GM11168 (cell line): ENCODE measurements around the gene RPL19.

Experiments used
- in situ Hi-C: fragments of 300-500 bp; cut with MboI; formaldehyde crosslinking; loops from one replicate; pipeline ENCODE4 v1.12.0; 2022; ENCODE audit warnings: low sequenced_read_pairs; ENCODE audit not compliant: unreplicated experiment

The RPL19 gene

DNA sequence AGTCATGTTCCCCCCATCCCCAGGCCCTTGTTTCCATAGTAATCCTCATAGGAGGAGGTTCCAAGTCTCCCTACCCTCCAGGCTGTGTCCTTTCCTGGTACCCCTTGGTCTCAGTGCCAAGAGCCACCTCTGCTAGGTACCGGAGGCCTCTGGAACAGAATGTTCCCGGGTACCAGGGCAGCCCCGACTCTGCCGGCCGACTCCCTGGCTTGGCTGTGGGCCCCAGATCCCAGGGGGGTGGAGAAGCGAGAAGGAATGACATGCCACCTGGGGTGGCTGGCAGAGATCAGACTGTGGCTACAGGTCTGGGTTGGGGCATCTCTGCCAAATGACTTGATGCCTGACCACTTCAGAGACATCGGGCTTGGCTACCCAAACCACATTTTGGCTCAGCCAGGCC, 22.1 kb downstream of the RPL19 start:
- in situ Hi-C loops, result no loop called here

- in situ Hi-C loops, result no loop called here
Measured at GRCh38 chr17:39222866-39223834, 23.1 kb downstream of the RPL19 start.

GRCh38 chr17:39223907-39224777, 24.1 kb downstream of the RPL19 start:
- in situ Hi-C loops, result no loop called here

DNA sequence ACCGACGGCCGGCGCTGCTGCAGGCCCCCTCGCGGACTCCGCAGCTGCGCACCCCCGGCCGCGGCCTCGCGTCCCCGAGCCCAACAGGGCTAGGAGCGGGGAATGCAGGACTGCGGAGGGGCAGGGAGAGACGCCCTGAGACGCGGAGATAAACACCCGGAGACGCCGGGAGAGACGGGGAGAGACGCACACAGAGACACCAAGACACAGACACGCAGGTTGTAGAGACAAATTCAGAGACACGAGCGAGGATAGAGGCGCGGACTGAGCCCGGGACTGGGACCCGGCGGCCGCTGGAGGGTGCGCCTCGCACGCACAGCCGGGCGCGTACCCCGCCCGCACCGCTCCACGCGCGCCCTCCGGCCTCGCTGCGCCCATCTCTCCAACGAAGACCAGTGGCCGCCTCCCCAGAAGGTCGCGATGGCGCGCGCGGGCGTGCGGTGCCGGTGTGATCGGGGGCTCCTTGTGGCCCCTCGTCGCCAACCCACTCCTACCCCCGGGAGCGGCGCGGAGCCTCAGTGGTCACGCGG, 24.8 kb downstream of the RPL19 start:
- in situ Hi-C loops, result no loop called here

GRCh38 chr17:39225308-39225958, 25.4 kb downstream of the RPL19 start, which contains the start of gene STAC2:
TSS of gene STAC2 (minus strand) at chr17:39225945. CDS start at chr17:39225502, 443 bp downstream.
- in situ Hi-C loops, result no loop called here

- in situ Hi-C loops, result no loop called here
Measured at GRCh38 chr17:39225959-39226683, 26.0 kb downstream of the RPL19 start.

- in situ Hi-C loops, result no loop called here
Measured at GRCh38 chr17:39227364-39227919, 27.4 kb downstream of the RPL19 start.

GRCh38 chr17:39229274-39229913, 29.3 kb downstream of the RPL19 start:
- in situ Hi-C loops, result no loop called here

DNA sequence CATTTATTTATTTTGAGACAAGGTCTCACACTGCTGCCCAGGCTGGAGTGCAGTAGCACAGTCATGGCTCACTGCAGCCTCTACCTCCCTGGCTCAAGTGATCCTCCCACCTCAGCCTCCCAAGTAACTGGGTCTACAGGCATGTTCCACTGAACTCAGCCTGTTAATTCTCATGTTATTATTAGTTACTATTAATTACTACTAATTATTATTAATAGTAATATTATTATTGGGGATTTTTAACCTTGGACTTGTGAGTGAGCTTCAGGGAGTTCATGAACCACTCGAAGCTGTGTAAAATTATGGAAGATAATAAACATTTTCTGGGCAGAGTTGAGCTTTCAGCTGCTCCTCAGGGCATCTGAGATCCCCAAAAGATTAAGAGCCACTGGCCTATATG, 30.3 kb downstream of the RPL19 start:
- in situ Hi-C loops, result no loop called here

DNA sequence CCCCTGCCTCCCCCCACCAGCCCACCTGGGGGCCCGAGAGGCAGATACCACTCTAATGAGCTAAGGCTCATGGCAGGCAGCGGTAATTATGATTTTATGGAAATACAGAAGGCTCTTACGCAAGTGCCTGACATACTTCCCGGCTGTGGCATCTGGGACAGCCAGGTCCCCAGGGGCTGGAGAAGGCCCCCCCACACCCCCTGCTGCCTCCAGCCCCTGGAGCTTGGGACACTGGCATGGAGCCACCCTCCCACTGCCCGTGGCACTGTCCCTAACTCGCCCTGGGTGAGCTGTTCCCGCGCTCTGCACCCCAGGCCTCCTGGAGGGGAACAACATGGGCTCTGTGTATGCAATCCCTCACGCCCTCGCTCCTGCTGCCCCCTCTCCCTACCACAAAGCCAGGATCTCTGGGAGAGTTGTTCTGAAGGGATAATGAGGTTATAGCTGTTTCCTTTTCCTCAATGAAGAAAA, 31.0 kb downstream of the RPL19 start:
- in situ Hi-C loops, result no loop called here

GRCh38 chr17:39231591-39232551, 31.8 kb downstream of the RPL19 start:
- in situ Hi-C loops, result no loop called here

DNA sequence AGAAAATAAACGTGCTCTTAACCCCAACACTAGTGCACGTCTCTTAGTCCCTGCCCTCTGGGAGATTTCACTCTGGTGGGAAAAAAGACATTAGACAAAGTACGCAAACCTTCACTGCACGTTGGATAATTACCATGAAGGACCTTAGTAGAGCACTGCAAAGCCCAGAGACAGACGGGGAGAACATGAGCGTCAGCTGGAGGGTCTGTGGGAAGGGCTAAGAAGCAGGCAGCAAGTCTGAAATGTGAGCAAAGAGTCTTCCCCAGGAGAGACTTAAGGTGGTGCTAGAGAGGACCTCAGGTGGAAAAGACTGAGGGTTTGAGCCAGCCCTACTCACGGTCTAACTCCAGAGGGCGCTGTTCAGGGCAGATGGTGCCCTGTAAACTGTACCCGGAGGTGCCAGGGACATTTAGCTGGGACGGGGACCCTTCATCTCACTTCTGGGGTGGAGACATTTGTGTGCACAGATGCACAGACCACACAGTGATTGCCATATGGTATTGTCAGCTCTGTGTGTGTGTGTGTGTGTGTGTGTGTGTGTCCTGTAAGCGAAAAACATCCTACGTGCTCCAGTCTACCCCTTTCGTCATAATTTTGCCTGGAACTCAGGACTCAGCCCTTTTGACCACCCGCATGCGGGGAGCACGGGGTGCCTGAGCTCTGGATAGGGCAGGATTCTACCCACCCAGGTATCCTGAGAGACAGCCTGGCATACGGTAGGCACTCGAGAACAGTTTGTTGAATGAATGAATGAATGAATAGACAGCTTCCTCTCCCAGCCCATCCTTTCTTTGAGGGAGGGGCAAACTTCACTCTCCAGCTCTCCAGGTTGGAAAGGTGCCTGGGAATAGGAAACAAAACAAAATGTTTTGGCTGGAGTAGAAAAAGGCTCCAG, 35.7 kb downstream of the RPL19 start:
- in situ Hi-C loops, result no loop called here

DNA sequence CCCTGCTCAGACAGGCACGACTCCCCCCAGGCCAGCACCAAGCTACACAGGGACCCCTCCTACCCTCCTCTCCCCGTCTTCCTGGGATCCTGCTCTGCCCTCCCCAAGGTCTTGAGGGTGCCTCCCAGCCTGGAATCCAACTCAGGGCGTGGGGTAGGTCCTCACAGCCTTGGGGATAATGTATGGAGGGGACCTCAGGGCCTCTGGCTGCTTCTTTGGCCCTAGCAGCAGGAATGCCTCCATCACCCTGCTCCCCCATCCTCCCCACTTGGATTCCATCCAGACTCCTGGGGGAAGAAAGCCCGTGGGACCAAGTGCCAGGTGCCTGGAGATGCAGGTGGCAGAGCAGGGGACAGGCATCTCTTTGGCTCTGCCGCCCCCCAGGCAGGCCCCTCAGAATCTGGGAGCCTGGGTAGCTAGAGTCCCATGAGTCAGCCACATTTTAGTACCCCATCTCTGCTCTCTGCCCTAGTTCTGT, 36.4 kb downstream of the RPL19 start:
- in situ Hi-C loops, result no loop called here

GRCh38 chr17:39236981-39237441, 36.9 kb downstream of the RPL19 start:
- in situ Hi-C loops, result no loop called here

GRCh38 chr17:39237586-39237985, 37.5 kb downstream of the RPL19 start:
- in situ Hi-C loops, result no loop called here

- in situ Hi-C loops, result no loop called here
Measured at GRCh38 chr17:39238311-39238972, 38.4 kb downstream of the RPL19 start.
